OCI-LY7 (cell line): Measurements from ENCODE around the gene GRK6. TPM values are rescaled to one million over a fixed set of nuclear protein-coding genes. Genes with fewer than 3 reads are reported as not detected.

Experiments used
- BruUV-seq: library from RNA; stranded (reverse); fragments of 400-500 nt; replicated peaks from 2 replicates; lab custom pipeline; 2021; lab: Mats Ljungman, UMichigan
- CTCF ChIA-PET: fragments of 300-600 bp; sonication (Branson Sonifier 250); formaldehyde crosslinking; loops from one replicate; lab custom pipeline; 2022; ENCODE audit warnings: antibody characterized with exemption; ENCODE audit not compliant: unreplicated experiment; lab: Charles Lee
- POLR2A ChIA-PET: fragments of 300-600 bp; sonication (Branson Sonifier 250); formaldehyde crosslinking; loops from one replicate; lab custom pipeline; 2022; ENCODE audit warnings: antibody characterized with exemption; lab: Charles Lee
- DNase-seq: peaks from one replicate; pipeline ENCODE4 v3.0.0-alpha.2; 2015; ENCODE audit warnings: low spot score
- H2AFZ ChIP-seq: fragments of 200-600 bp; sonication (generic), shearing (Covaris generic); 2 replicates; pipeline ENCODE4 v1.6.1; 2014; ENCODE audit warnings: mild to moderate bottlenecking, antibody characterized with exemption, low read length, moderate library complexity
- H3K27ac ChIP-seq: fragments of 200-600 bp; sonication (generic); 2 replicates; pipeline ENCODE4 v1.5.1; 2014; ENCODE audit warnings: mixed run types, low read depth, mild to moderate bottlenecking, moderate library complexity, low read length, inconsistent platforms; ENCODE audit not compliant: poor library complexity, severe bottlenecking
- H3K36me3 ChIP-seq: fragments of 200-600 bp; sonication (generic); 2 replicates; pipeline ENCODE4 v1.6.1; 2014; ENCODE audit warnings: mild to moderate bottlenecking, antibody characterized with exemption, low read length, moderate library complexity, mixed read lengths; ENCODE audit not compliant: insufficient read depth
- H3K4me1 ChIP-seq: fragments of 200-600 bp; sonication (generic); 2 replicates; pipeline ENCODE4 v1.5.1; 2014; ENCODE audit warnings: mild to moderate bottlenecking, low read length; ENCODE audit not compliant: insufficient read depth, poor library complexity, severe bottlenecking
- H3K4me2 ChIP-seq: fragments of 200-600 bp; sonication (generic); 2 replicates; pipeline ENCODE4 v1.6.1; 2014; ENCODE audit warnings: mild to moderate bottlenecking, low read length
- H3K4me3 ChIP-seq: fragments of 200-600 bp; sonication (generic); 2 replicates; pipeline ENCODE4 v1.5.1; 2014; ENCODE audit warnings: mild to moderate bottlenecking, low read depth, low read length; ENCODE audit not compliant: poor library complexity, severe bottlenecking
- H3K79me2 ChIP-seq: fragments of 200-600 bp; sonication (generic); 2 replicates; pipeline ENCODE4 v1.6.1; 2016; ENCODE audit warnings: low read depth, mild to moderate bottlenecking, low read length, moderate library complexity, mixed read lengths; ENCODE audit not compliant: insufficient read depth
- H3K9me2 ChIP-seq: fragments of 200-600 bp; sonication (generic); 2 replicates; pipeline ENCODE4 v1.6.1; 2016; ENCODE audit warnings: mild to moderate bottlenecking, low read length, mixed read lengths; ENCODE audit not compliant: insufficient read depth
- H3K9me3 ChIP-seq: fragments of 200-600 bp; sonication (generic); 2 replicates; pipeline ENCODE4 v1.6.1; 2014; ENCODE audit warnings: mild to moderate bottlenecking, mixed run types, low read length, mixed read lengths
- H4K20me1 ChIP-seq: fragments of 200-600 bp; sonication (generic); 2 replicates; pipeline ENCODE4 v1.6.1; 2014; ENCODE audit warnings: mild to moderate bottlenecking, antibody characterized with exemption, low read length, moderate library complexity, mixed read lengths; ENCODE audit not compliant: insufficient read depth
- CTCF ChIP-seq: fragments of 200-600 bp; sonication (generic); conservative IDR thresholded peaks from 2 replicates; pipeline ENCODE4 v1.5.1; 2014; ENCODE audit warnings: mild to moderate bottlenecking, antibody characterized with exemption, low read length, moderate library complexity, mixed read lengths
- EZH2phosphoT487 ChIP-seq: fragments of 200-600 bp; sonication (generic); IDR thresholded peaks from 2 replicates; pipeline ENCODE4 v1.6.1; 2018; ENCODE audit warnings: low read depth, borderline replicate concordance, mild to moderate bottlenecking, mixed run types, antibody characterized with exemption, low read length, moderate library complexity, mixed read lengths
- intact Hi-C: fragments of 100-400 bp; cut with micrococcal nuclease; formaldehyde crosslinking; loops from one replicate; pipeline ENCODE4 v1.10.0; 2022; ENCODE audit not compliant: unreplicated experiment
- total RNA-seq, 2 experiments: library from RNA; depleted of rRNA in 1 of 2; stranded (reverse); fragments of >200 nt in 1 of 2; shearing (Covaris generic) in 1 of 2; gene quantifications; 2 replicates each; pipeline ENCODE4 v1.2.3, GENCODE V29; 2014 to 2022

Gene GRK6
- total RNA-seq, 2 experiments from 2014 or later: 46.2 to 99.4 TPM

- no peaks in the 10 kb centered on the region for H3K79me2 ChIP-seq
- H2AFZ ChIP-seq: no peak overlapping the region
- H4K20me1 ChIP-seq: no peaks in the 10 kb centered on the region
- H3K4me2 ChIP-seq: no peak overlapping the region
- DNase-seq: peak; percentile 54
- no peaks in the 10 kb centered on the region for H3K9me2 ChIP-seq
- no peaks in the 10 kb centered on the region for H3K36me3 ChIP-seq
- H3K9me3 ChIP-seq: no peaks in the 10 kb centered on the region
- H3K27ac ChIP-seq: no peak overlapping the region
- H3K4me1 ChIP-seq: peaks cover 17% of the 10 kb centered on the region
- intact Hi-C loops: no loop called here
- no TSS peak for BruUV-seq
- ChIA-PET CTCF (interaction anchor here (0.6 to 2.1 kb wide), 2 partner anchors 12 to 94 kb away, joined by 4 to 7 read pairs; no protein-coding TSS in a partner anchor), POLR2A (interaction anchor here (0.6 to 1.0 kb wide), 2 partner anchors 12 to 41 kb away, joined by 3 to 9 read pairs; no protein-coding TSS in a partner anchor)
- TF ChIP-seq EZH2phosphoT487 (no peak), CTCF (peak; percentile 66)
- no peak overlapping the region for H3K4me3 ChIP-seq
Observed at GRCh38 chr5:177382423-177383029, 44.0 kb upstream of the GRK6 start.

GRCh38 chr5:177383181-177383580 is 43.3 kb upstream of the GRK6 start:
- ChIA-PET POLR2A (interaction anchor here (1.0 kb wide), 1 partner anchor 12 kb away, joined by 3 read pairs; no protein-coding TSS in a partner anchor), CTCF (interaction anchor here (0.6 to 2.1 kb wide), 2 partner anchors 13 to 93 kb away, joined by 4 to 7 read pairs; no protein-coding TSS in a partner anchor)

More at GRCh38 chr5:177383181-177383580, 43.3 kb upstream of the GRK6 start:
- H3K9me2 ChIP-seq: no peaks in the 10 kb centered on the region
- H3K4me1 ChIP-seq: peaks cover 23% of the 10 kb centered on the region
- no peaks in the 10 kb centered on the region for H4K20me1 ChIP-seq
- H3K36me3 ChIP-seq: no peaks in the 10 kb centered on the region
- H3K79me2 ChIP-seq: no peaks in the 10 kb centered on the region
- no peak overlapping the region for H2AFZ ChIP-seq
- H3K9me3 ChIP-seq: no peaks in the 10 kb centered on the region
- no peak for DNase-seq
- H3K4me3 ChIP-seq: no peak overlapping the region
- intact Hi-C loops: no loop called here
- BruUV-seq: no TSS peak
- no peak overlapping the region for H3K4me2 ChIP-seq
- no peak overlapping the region for H3K27ac ChIP-seq
- TF ChIP-seq EZH2phosphoT487 (no peak), CTCF (no peak)
